SJSA1 (cell line): Measurements from ENCODE around the gene SNRPD1. TPM values are rescaled to one million over a fixed set of nuclear protein-coding genes. Genes with fewer than 3 reads are reported as not detected.
"Not testable (repeated sequence)": the region's sequence is repeated elsewhere in the genome, so short reads cannot be mapped to it uniquely, and the experiment has no call there.

ENCODE experiments used
- DNase-seq, 2 experiments: peaks; one replicate each; pipeline ENCODE4 v3.0.0-alpha.2; 2015 to 2020; ENCODE audit warnings: low spot score in 2 of 2, low read depth in 1 of 2
- H3K27ac ChIP-seq: fragments of 250-450 bp; sonication (Bioruptor Pico); 2 replicates; pipeline ENCODE4 v1.5.1; 2020; ENCODE audit warnings: mild to moderate bottlenecking, moderate library complexity
- H3K27me3 ChIP-seq: fragments of 250-450 bp; sonication (Bioruptor Pico); replicated peaks from 2 replicates; pipeline ENCODE4 v1.5.1; 2020; ENCODE audit warnings: mild to moderate bottlenecking, moderate library complexity
- H3K36me3 ChIP-seq: fragments of 250-450 bp; sonication (Bioruptor Pico); 2 replicates; pipeline ENCODE4 v1.5.1; 2020; ENCODE audit warnings: mild to moderate bottlenecking
- H3K4me1 ChIP-seq: fragments of 250-450 bp; sonication (Bioruptor Pico); replicated peaks from 2 replicates; pipeline ENCODE4 v1.6.1; 2021; ENCODE audit warnings: mild to moderate bottlenecking
- H3K4me3 ChIP-seq: fragments of 250-450 bp; sonication (Bioruptor Pico); 2 replicates; pipeline ENCODE4 v1.5.1; 2020; ENCODE audit warnings: mild to moderate bottlenecking
- H3K9me3 ChIP-seq: fragments of 250-450 bp; sonication (Bioruptor Pico); replicated peaks from 2 replicates; pipeline ENCODE4 v1.5.1; 2020; ENCODE audit warnings: mild to moderate bottlenecking
- total RNA-seq: library from RNA; depleted of rRNA; stranded (reverse); fragments of >200 nt; shearing (Covaris generic); gene quantifications from 2 replicates; pipeline ENCODE4 v1.2.3, GENCODE V29; 2014; rRNA removed

Gene SNRPD1
- 38.0 and 52.2 TPM in 2 replicates for total RNA-seq

DNA sequence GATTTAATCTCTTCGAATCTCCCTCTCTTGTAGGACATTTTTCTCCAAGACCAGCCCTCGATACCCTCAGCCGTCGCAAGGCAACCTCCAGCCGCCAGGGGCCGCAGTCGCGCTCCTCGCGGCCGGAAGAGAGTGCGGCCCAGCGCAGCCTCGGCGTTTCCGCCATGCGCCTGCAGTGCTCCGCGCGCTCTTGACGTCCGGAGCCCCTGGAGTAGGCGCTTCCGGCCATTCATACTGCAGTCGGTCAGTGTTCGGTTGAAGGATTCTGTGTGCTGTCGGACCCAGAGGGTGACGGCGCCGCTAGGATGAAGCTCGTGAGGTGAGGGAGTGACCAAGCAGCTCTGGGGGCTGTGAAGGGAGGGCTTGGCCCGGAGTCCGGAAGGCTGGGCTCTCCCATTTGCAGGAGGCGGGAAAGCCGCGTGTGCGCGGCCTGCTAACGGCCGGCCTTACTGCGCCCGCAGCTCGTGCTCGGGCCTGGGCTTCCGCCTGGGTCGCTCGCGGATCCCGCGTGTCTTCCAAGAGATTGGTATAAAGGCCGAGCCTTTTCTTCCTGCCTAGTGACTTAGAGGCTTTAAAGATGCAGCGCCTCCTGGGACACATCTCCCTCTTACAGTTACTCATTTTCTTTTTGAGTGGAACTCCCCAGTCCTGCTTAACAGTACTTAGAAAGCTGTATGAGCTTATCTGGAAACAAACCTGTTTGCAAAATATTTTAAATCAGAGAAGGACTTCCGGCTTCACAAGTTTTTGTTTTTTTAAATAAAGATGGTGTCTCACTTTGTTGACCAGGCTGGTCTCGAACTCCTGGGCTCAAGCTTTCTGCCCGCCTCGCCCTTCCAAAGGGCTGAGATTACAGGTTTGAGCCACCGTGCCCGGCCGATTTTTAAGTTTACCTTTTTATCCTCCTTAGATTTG is at the start of gene SNRPD1:
TSS of gene SNRPD1 (plus strand) at position 190 of the 915 bp plus-strand sequence. CDS start at position 306, 116 bp downstream.
- Histone ChIP-seq H3K4me3 (peak within 1 kb of the TSS; percentile 65), H3K36me3 (peaks cover 46% of the 10 kb centered on the region), H3K27ac (peak within 1 kb of the TSS; percentile 79), H3K4me1 (peaks cover 8% of the 10 kb centered on the region), H3K27me3 (no peaks in the 10 kb centered on the region), H3K9me3 (no peaks in the 10 kb centered on the region; the same call in 1 of the 2 replicates)
- DNase-seq, result peak; percentile 91 to 95

DNA sequence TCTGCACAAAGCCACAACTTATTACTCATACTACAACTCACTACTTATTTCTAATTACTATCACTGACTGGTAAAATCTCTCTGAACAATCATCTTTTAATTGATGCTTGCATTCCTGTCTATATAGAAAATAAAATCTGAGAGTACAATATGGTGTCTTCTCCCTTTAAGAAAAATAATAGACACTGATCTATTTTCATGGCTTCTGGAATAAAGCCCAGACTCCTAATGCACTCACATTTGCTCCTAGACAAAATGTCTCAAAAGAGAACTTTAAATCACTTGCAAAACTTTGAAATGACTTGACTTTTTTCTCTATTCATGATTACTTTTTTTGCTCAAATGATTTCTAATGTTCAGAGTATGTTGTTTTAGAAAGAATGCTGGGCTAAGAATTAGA is 40.3 kb upstream of the SNRPD1 start:
- H3K4me3 ChIP-seq, result no peak overlapping the region
- H3K36me3 ChIP-seq, result peaks cover 41% of the 10 kb centered on the region
- DNase-seq, result no peak
- H3K27ac ChIP-seq, result no peak overlapping the region
- no peaks in the 10 kb centered on the region for H3K27me3 ChIP-seq
- no peaks in the 10 kb centered on the region for H3K4me1 ChIP-seq
- H3K9me3 ChIP-seq, result no peaks in the 10 kb centered on the region

DNA sequence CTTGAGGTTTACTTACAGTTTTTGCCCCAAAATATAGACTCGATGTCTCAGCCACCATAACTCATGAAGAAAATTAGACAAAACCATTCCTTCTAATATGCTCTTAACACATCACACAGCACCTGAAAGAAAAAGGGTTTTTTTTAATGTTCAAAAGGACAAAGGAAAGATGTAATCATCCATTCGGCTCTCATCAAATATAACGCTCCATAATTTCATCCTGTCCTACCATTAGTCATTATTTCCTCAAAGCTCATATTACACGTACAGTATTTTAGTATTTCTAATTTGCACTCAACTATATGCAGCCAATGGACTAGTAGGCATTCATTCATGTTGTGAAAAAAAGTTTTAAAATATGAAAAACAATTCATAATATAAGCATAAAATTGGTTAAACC is 36.5 kb upstream of the SNRPD1 start:
- Histone ChIP-seq H3K27ac (no peak overlapping the region), H3K9me3 (no peaks in the 10 kb centered on the region), H3K4me1 (no peaks in the 10 kb centered on the region), H3K4me3 (no peak overlapping the region), H3K36me3 (peaks cover 28% of the 10 kb centered on the region; the same call in 1 of the 2 replicates), H3K27me3 (no peaks in the 10 kb centered on the region)
- DNase-seq, result no peak

DNA sequence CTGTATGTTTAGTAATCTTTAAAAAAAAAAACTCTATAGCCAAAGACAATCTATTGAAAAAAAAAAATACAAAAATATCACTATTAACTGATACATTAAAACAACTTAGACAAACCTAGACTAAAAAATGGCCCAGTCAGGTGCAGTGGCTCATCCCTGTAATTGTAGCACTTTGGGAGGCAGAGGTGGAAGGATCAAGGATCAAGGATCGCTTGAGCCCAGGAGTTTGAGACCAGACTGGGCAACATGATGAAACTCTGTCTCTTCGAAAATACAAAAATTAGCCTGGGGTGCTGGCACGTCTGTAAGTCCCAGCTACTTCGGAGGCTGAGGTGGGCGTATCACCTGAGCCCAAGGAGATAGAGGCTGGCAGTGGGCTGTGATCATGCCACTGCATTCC is 27.7 kb upstream of the SNRPD1 start:
- H3K27ac ChIP-seq, result no peak overlapping the region
- DNase-seq, result no peak
- no peaks in the 10 kb centered on the region for H3K4me1 ChIP-seq
- no peaks in the 10 kb centered on the region for H3K9me3 ChIP-seq
- no peaks in the 10 kb centered on the region for H3K27me3 ChIP-seq
- H3K4me3 ChIP-seq, result no peak overlapping the region
- peaks cover 3% of the 10 kb centered on the region; the same call in 1 of the 2 replicates for H3K36me3 ChIP-seq

DNA sequence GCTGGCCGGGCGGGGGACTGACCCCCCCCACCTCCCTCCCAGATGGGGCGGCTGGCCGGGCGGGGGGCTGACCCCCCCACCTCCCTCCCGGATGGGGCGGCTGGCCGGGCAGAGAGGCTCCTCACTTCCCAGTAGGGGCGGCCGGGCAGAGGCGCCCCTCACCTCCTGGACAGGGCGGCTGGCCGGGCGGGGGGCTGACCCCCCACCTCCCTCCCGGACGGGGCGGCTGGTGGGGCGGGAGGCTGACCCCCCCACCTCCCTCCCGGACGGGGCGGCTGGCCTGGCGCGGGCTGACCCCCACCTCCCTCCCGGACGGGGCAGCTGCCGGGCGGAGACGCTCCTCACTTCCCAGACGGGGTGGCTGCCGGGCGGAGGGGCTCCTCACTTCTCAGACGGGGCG is 19.8 kb upstream of the SNRPD1 start:
- H3K36me3 ChIP-seq, H3K27me3 ChIP-seq, H3K9me3 ChIP-seq, H3K27ac ChIP-seq, H3K4me1 ChIP-seq, H3K4me3 ChIP-seq, DNase-seq: not testable (repeated sequence)

DNA sequence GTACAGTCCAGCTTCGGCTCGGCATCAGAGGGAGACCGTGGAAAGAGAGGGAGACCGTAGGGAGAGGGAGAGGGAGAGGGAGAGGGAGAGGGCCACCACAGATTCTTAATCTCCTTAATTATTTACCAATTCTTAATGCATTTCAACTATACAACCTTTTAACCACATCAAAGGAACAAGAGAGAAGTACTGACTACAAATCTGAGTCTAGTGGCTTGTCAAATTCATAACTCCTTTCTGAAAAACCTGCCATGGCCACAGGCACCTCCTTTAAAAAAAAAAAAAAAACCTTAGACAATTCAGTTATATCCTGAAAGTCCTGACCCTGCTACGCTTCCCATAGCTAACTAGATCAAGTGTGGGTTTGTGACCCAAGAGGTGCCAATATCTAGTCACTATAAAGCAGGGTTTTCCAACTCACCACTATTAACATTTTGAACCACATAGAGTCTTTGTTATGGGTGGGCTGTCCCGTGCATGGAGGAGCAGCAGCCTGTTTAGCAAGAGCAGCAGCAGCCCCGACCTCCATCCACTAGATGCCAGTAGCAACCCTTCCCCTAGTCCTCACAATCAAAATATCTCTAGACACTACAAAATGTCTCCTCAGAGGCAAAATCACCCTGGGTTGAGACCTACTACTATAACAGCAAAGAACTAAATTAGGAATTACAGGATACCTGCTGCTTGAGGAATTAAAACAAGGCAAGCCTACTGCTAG is 18.4 kb upstream of the SNRPD1 start:
- Histone ChIP-seq H3K36me3 (peaks cover 6% of the 10 kb centered on the region; the same call in 1 of the 2 replicates), H3K4me1 (no peaks in the 10 kb centered on the region; the same call in 1 of the 2 replicates), H3K27me3 (no peaks in the 10 kb centered on the region), H3K27ac (no peak overlapping the region), H3K9me3 (no peaks in the 10 kb centered on the region), H3K4me3 (no peak overlapping the region)
- no peak for DNase-seq

DNA sequence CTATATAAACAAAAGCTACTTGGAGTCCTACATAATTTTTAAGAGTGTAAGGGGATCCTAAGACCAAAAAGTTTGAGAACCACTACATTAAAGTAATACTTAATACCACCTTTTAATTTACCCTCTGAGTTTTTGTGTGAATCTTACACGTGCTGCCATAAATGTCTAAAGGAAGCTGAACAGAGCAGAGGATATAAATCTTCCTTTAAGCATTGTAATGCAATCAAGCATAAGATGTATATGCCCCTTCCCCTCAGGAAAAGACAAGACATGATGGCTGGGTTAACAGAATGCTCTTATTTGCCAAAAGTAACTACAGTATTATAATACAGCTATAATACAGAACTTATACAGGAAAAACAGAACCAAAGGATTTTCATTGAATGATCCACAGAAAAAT is 14.5 kb upstream of the SNRPD1 start:
- H3K27me3 ChIP-seq, result no peaks in the 10 kb centered on the region
- H3K4me1 ChIP-seq, result peaks cover 10% of the 10 kb centered on the region
- peaks cover 6% of the 10 kb centered on the region; the same call in 1 of the 2 replicates for H3K36me3 ChIP-seq
- no peak overlapping the region for H3K27ac ChIP-seq
- no peak for DNase-seq
- no peaks in the 10 kb centered on the region for H3K9me3 ChIP-seq
- no peak overlapping the region for H3K4me3 ChIP-seq

DNA sequence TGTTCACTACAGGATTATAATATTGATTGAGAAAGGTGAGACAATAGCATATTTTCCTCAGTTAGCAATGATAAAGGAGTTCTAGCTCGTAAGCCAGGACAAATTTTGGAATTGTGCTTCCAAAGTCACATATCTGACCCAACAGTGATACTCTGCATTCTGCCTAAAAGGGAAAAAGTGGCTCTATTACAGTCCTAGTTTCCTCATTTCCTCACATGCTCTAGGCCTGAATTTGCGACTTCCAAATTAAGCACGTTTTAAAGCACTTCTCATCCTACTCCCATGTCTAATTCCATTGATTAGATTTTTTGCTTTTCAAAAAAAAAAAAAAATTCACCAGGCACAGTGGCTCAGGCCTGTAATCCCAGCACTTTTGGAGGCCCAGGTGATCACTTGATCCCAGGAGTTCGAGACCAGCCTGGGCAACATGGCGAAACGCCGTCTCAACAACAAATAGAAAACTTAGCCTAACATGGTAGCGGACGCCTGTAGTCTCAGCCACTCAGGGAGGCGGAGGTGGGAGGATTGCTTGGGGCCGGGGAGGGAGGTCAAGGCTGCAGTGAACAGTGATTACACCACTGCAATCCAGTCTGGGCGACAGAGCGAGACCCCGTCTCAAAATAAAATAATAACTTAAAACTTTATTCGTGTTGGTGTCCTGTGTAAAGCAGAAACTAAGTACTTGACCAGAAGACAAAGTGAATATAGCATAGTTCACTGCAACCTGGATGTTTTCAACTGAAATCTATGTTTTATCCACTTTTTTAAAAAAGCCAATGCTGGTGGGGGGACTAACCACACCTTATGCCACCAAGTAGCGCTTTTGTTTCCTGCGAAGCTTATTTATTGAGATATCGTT is 13.2 kb upstream of the SNRPD1 start:
- H3K36me3 ChIP-seq, result peaks cover 6% of the 10 kb centered on the region; the same call in 1 of the 2 replicates

DNA sequence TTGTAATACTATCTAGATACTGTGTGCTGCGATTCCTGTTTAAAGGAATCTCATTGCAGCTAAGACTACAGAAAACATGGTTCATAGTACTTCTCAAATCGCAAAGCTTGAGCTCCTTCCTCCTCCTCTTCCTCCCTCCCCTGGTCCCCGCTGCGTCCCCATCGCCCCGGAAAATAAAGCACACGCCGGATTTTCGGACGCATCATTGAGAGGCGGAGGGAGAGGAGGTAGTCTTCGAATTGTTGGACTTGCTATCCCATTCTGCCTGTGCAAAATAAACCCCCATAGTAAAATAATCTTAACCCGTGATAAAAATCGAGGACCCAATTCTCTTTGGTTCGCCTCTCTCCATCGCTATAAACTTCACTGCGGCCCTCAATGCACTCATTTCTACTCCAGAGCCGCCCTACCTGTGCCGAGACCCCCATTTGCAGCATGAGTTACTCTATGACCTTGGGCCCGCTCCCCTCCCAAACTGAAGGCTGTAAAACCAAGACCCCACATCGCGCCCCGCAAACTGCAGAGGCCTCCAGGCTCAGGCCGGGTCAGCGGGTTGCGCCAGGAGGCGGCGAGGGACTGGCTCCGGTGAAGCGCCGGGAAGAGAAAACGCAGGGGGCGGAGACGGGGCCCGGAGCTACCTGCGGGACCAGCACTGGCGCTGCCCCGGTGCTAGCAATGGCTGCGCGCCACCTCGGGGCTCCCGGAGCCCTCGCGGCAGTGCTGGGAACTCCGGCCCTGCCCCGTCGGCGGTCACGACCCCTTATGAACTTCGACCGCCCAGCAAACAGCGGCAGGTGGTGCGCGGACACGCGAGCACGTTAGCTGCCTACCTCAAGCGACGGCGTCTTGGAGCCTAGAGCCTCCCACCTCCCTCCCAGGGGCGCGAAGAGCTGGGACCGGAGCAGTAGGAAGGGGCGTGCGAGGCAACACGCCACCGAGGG is 12.3 kb upstream of the SNRPD1 start:
- Histone ChIP-seq H3K27ac (peak overlapping the region; percentile 71), H3K9me3 (no peaks in the 10 kb centered on the region), H3K4me3 (peak overlapping the region; percentile 72), H3K36me3 (peaks cover 6% of the 10 kb centered on the region; the same call in 1 of the 2 replicates), H3K4me1 (peaks cover 11% of the 10 kb centered on the region), H3K27me3 (no peaks in the 10 kb centered on the region)
- peak; percentile 2 to 51 for DNase-seq

More for the DNA sequence above, 13.2 kb upstream of the SNRPD1 start:
- Histone ChIP-seq H3K27me3 (no peaks in the 10 kb centered on the region), H3K27ac (no peak overlapping the region), H3K4me1 (peaks cover 10% of the 10 kb centered on the region), H3K9me3 (no peaks in the 10 kb centered on the region), H3K4me3 (peak overlapping the region; percentile 72)
- no peak for DNase-seq

DNA sequence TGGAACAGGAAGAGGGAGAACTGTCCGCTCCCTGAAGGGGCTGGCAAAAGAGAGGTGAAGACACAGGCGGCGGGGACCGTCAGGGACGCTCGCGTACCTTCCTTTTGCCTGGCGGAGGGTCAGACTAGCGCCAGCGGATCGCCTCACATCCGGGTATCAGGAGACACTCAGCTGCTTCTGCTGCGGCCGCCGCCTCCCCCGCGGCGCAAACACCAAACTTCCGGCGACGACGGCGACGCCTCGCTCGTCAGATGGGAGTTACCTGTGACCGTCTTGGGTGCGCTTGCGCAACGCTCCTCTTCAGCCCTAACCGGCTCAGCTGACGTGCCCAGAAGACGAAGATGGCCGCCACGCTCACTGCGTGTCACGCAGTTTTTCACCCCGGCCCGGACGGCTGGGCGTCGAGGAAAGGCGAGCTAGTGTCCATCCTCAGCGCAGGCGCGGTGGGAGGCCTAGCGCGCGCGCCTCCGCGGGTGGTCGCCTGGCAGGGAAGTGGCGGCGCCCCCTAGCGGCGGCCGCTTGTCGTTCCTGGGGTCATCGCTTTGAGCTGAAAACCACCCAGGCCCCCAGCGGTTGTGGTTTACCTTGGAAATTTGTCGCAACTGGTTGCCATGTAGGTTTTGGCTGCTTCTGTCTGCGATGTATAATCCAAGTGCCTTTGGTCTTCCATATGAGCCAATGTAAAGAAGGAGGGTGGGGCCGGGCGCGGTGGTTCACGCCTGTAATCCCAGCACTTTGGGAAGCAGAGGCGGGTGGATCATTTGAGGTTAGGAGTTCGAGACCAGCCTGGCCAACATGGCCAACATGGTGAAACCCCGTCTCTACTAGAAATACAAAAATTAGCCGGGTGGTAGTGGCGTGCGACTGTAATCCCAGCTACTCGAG is 11.3 kb upstream of the SNRPD1 start, which contains the start of gene ESCO1:
TSS of gene ESCO1 (minus strand) at position 179 of the 885 bp plus-strand sequence. CDS start 25,861 bp downstream, outside the sequence.
- no peaks in the 10 kb centered on the region for H3K27me3 ChIP-seq
- peak; percentile 97 to 99 for DNase-seq
- H3K36me3 ChIP-seq, result peaks cover 6% of the 10 kb centered on the region; the same call in 1 of the 2 replicates
- peaks cover 13% of the 10 kb centered on the region for H3K4me1 ChIP-seq
- H3K9me3 ChIP-seq, result no peaks in the 10 kb centered on the region
- H3K27ac ChIP-seq, result peak within 1 kb of the TSS; percentile 71
- peak within 1 kb of the TSS; percentile 72 for H3K4me3 ChIP-seq

DNA sequence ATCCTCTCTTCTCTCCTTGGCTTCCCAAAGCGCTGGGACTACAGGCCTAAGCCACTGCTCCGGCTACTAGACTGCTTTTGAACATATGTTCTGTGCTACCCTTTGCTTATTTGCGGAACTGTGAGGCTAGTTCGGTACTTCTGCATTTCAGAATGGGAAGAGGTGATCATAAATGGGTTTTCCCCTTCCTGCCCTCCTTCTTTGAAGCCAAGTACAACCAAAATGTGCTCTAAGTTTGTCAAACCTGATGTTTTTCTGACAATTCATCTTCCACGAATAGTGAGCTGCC is 9.9 kb upstream of the SNRPD1 start:
- Histone ChIP-seq H3K4me3 (no peak overlapping the region), H3K27me3 (no peaks in the 10 kb centered on the region), H3K4me1 (peaks cover 13% of the 10 kb centered on the region), H3K36me3 (peaks cover 4% of the 10 kb centered on the region; the same call in 1 of the 2 replicates), H3K27ac (no peak overlapping the region), H3K9me3 (no peaks in the 10 kb centered on the region)
- no peak for DNase-seq
